Measurements from ENCODE around the gene TAS2R50. TPM values are rescaled to one million over a fixed set of nuclear protein-coding genes. Genes with fewer than 3 reads are reported as not detected.

The TAS2R50 gene
- total RNA-seq, 2 experiments from 2014 or later = 0.63 TPM; not detected in 1

- no peak overlapping the region for H3K27ac Mint-ChIP-seq
- no peak for ATAC-seq
- ChIA-PET CTCF (interaction anchor here (0.7 to 1.4 kb wide), 3 partner anchors 9 to 472 kb away, joined by 3 read pairs; no protein-coding TSS in a partner anchor), POLR2A (no interaction called here)
- peaks cover 4% of the 10 kb centered on the region for H3K36me3 Mint-ChIP-seq (ENCODE audit: low read depth)
- peaks cover 4% of the 10 kb centered on the region for H3K9me3 Mint-ChIP-seq
- intact Hi-C loops (cut with micrococcal nuclease) = no loop called here
- no peak for TF ChIP-seq CTCF (IDR thresholded peaks at IDR 0.05)
- DNase-seq = peak; percentile 9
- no peak overlapping the region for H3K4me3 Mint-ChIP-seq
- peaks cover 8% of the 10 kb centered on the region for H3K4me1 Mint-ChIP-seq (ENCODE audit: low read depth)
- no peaks in the 10 kb centered on the region for H3K27me3 Mint-ChIP-seq
Measured at GRCh38 chr12:10941916-10942607, 44.6 kb downstream of the TAS2R50 start.

- peaks cover 4% of the 10 kb centered on the region for H3K36me3 Mint-ChIP-seq (ENCODE audit: low read depth)
- ChIA-PET CTCF (interaction anchor here (1.2 to 1.4 kb wide), 2 partner anchors 27 to 258 kb away, joined by 3 to 4 read pairs; no protein-coding TSS in a partner anchor), POLR2A (interaction anchor here (0.7 kb wide), 1 partner anchor 20 kb away, joined by 3 read pairs; no protein-coding TSS in a partner anchor)
- no peaks in the 10 kb centered on the region for H3K27me3 Mint-ChIP-seq
- intact Hi-C loops (cut with micrococcal nuclease) = no loop called here
- no peaks in the 10 kb centered on the region for H3K9me3 Mint-ChIP-seq
- H3K27ac Mint-ChIP-seq = no peak overlapping the region
- ATAC-seq (no peak), DNase-seq (no peak)
- peaks cover 8% of the 10 kb centered on the region for H3K4me1 Mint-ChIP-seq (ENCODE audit: low read depth)
- TF ChIP-seq CTCF (IDR thresholded peaks at IDR 0.05) = no peak
- H3K4me3 Mint-ChIP-seq = no peak overlapping the region
Measured at GRCh38 chr12:10941369-10941768, 45.3 kb downstream of the TAS2R50 start.

- CTCF ChIA-PET = interaction anchor here (1.2 kb wide), 1 partner anchor 259 kb away, joined by 4 read pairs; no protein-coding TSS in a partner anchor
- Mint-ChIP-seq H3K4me1 (ENCODE audit: low read depth) (peaks cover 8% of the 10 kb centered on the region), H3K4me3 (no peak overlapping the region), H3K9me3 (no peaks in the 10 kb centered on the region), H3K27me3 (no peaks in the 10 kb centered on the region), H3K27ac (no peak overlapping the region), H3K36me3 (ENCODE audit: low read depth) (peaks cover 4% of the 10 kb centered on the region)
- no peak for TF ChIP-seq CTCF (IDR thresholded peaks at IDR 0.05)
- intact Hi-C loops (cut with micrococcal nuclease) = no loop called here
- ATAC-seq (no peak), DNase-seq (no peak)
- POLR2A ChIA-PET = interaction anchor here (0.7 kb wide), 1 partner anchor 21 kb away, joined by 3 read pairs; no protein-coding TSS in a partner anchor
Measured at GRCh38 chr12:10940389-10940788, 46.3 kb downstream of the TAS2R50 start.

- Mint-ChIP-seq H3K4me1 (ENCODE audit: low read depth) (peaks cover 8% of the 10 kb centered on the region), H3K27me3 (no peaks in the 10 kb centered on the region), H3K4me3 (no peak within 1 kb of the TSS), H3K27ac (no peak within 1 kb of the TSS), H3K9me3 (no peaks in the 10 kb centered on the region), H3K36me3 (ENCODE audit: low read depth) (peaks cover 4% of the 10 kb centered on the region)
- intact Hi-C loops (cut with micrococcal nuclease) = no loop called here
- ChIA-PET CTCF (no interaction called here), POLR2A (no interaction called here)
- no peak for TF ChIP-seq CTCF (IDR thresholded peaks at IDR 0.05)
- ATAC-seq = no peak
- no peak for DNase-seq
Measured at GRCh38 chr12:10939163-10939562, 47.5 kb downstream of the TAS2R50 start, which contains the start of gene TAS2R14. TSS of gene TAS2R14 (minus strand) at chr12:10939263. CDS start at chr12:10939207, 56 bp downstream.

GRCh38 chr12:10936506-10936905, 50.2 kb downstream of the TAS2R50 start:
- H3K27me3 Mint-ChIP-seq = no peaks in the 10 kb centered on the region
- ChIA-PET CTCF (no interaction called here), POLR2A (no interaction called here)
- no peak for TF ChIP-seq CTCF (IDR thresholded peaks at IDR 0.05)
- no peak for DNase-seq
- H3K9me3 Mint-ChIP-seq = no peaks in the 10 kb centered on the region
- H3K4me1 Mint-ChIP-seq (ENCODE audit: low read depth) = peaks cover under 1% of the 10 kb centered on the region
- peaks cover 2% of the 10 kb centered on the region for H3K36me3 Mint-ChIP-seq (ENCODE audit: low read depth)
- no peak for ATAC-seq
- intact Hi-C loops (cut with micrococcal nuclease) = no loop called here
- H3K27ac Mint-ChIP-seq = no peak overlapping the region
- H3K4me3 Mint-ChIP-seq = no peak overlapping the region
